GM10266 (cell line): ENCODE results near the gene RALGAPA2.

Experiments used
- DNase-seq: peaks from one replicate; pipeline ENCODE4 v3.0.0; 2012; ENCODE audit errors: extremely low spot score
- CTCF ChIP-seq: IDR thresholded peaks from 2 replicates; pipeline ENCODE4 v1.5.1; 2012; ENCODE audit warnings: mild to moderate bottlenecking, low read depth; ENCODE audit not compliant: control insufficient read depth, insufficient read depth; ENCODE audit errors: missing control alignments

Gene RALGAPA2

GRCh38 chr20:20555838-20556237 is 156.6 kb downstream of the RALGAPA2 start:
- no peak for DNase-seq
- no peak for TF ChIP-seq CTCF

- no peak for DNase-seq
- no peak for TF ChIP-seq CTCF
These were observed 157.5 kb downstream of the RALGAPA2 start for GRCh38 chr20:20554951-20555350.

GRCh38 chr20:20553541-20553940 is 158.9 kb downstream of the RALGAPA2 start:
- TF ChIP-seq CTCF, result no peak

GRCh38 chr20:20552076-20552475 is 160.4 kb downstream of the RALGAPA2 start:
- no peak for DNase-seq
- no peak for TF ChIP-seq CTCF

More at GRCh38 chr20:20553541-20553940, 158.9 kb downstream of the RALGAPA2 start:
- no peak for DNase-seq

GRCh38 chr20:20551409-20551808 is 161.0 kb downstream of the RALGAPA2 start:
- DNase-seq, result no peak
- TF ChIP-seq CTCF, result no peak

- DNase-seq, result no peak
- TF ChIP-seq CTCF, result no peak
These were observed 162.7 kb downstream of the RALGAPA2 start for GRCh38 chr20:20549704-20550103.

- no peak for TF ChIP-seq CTCF
- DNase-seq, result no peak
These were observed 163.2 kb downstream of the RALGAPA2 start for GRCh38 chr20:20549267-20549612.
